Prostate gland (tissue), 2 donors: Measurements from ENCODE around the gene NKIRAS1.

Experiments
- POLR2A ChIP-seq: fragments of 450-650 bp; IDR thresholded peaks from one replicate; pipeline ENCODE4 v1.6.1; 2016; ENCODE audit warnings: antibody characterized with exemption, mild to moderate bottlenecking
- POLR2AphosphoS5 ChIP-seq: sonication (generic); formaldehyde crosslinking; IDR thresholded peaks from one replicate; pipeline ENCODE4 v1.6.1; 2017; ENCODE audit warnings: antibody characterized with exemption
- TF ChIP-seq, protein P1 (sequence below), 4 experiments: fragments of 200-600 bp in 2 of 4; fragments of 450-650 bp in 2 of 4; sonication (generic) in 2 of 4; IDR thresholded peaks; 1 replicate in 3 of 4; 2 replicates in 1 of 4; pipeline ENCODE4 v1.5.1; 2016 to 2019; ENCODE audit warnings: antibody characterized with exemption in 4 of 4, mild to moderate bottlenecking in 2 of 4, moderate library complexity in 2 of 4

GRCh38 chr3:23913182-23913581 lies 3.6 kb downstream of the NKIRAS1 start:
- TF ChIP-seq POLR2AphosphoS5: no peak
- TF ChIP-seq, protein P1, sequence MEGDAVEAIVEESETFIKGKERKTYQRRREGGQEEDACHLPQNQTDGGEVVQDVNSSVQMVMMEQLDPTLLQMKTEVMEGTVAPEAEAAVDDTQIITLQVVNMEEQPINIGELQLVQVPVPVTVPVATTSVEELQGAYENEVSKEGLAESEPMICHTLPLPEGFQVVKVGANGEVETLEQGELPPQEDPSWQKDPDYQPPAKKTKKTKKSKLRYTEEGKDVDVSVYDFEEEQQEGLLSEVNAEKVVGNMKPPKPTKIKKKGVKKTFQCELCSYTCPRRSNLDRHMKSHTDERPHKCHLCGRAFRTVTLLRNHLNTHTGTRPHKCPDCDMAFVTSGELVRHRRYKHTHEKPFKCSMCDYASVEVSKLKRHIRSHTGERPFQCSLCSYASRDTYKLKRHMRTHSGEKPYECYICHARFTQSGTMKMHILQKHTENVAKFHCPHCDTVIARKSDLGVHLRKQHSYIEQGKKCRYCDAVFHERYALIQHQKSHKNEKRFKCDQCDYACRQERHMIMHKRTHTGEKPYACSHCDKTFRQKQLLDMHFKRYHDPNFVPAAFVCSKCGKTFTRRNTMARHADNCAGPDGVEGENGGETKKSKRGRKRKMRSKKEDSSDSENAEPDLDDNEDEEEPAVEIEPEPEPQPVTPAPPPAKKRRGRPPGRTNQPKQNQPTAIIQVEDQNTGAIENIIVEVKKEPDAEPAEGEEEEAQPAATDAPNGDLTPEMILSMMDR (IDR thresholded peaks at IDR 0.05): no peak
- no peak for TF ChIP-seq POLR2A
